ENCODE data around the gene SH3BP5L.
"Not testable (repeated sequence)": the region's sequence is repeated elsewhere in the genome, so short reads cannot be mapped to it uniquely, and the experiment has no call there.

Gene SH3BP5L

GRCh38 chr1:248810000-248810726 is 15.6 kb downstream of the SH3BP5L start:
- FAIRE-seq (no peak), DNase-seq (ENCODE audit: insufficient read length, low spot score) (no peak)
- TF ChIP-seq CTCF (IDR thresholded peaks at IDR 0.05; ENCODE audit: insufficient read depth, missing control alignments), result no peak

GRCh38 chr1:248808876-248809275 is 16.8 kb downstream of the SH3BP5L start:
- no peak for DNase-seq (ENCODE audit: insufficient read length, low spot score)
- TF ChIP-seq CTCF (IDR thresholded peaks at IDR 0.05; ENCODE audit: insufficient read depth, missing control alignments), result no peak
- no peak for FAIRE-seq

GRCh38 chr1:248807067-248807737 is 18.5 kb downstream of the SH3BP5L start:
- no peak for FAIRE-seq
- TF ChIP-seq CTCF (IDR thresholded peaks at IDR 0.05; ENCODE audit: insufficient read depth, missing control alignments), result peak; percentile 96
- no peak for DNase-seq (ENCODE audit: insufficient read length, low spot score)

GRCh38 chr1:248805876-248806275 is 19.8 kb downstream of the SH3BP5L start:
- FAIRE-seq (no peak), DNase-seq (ENCODE audit: insufficient read length, low spot score) (no peak)
- TF ChIP-seq CTCF (IDR thresholded peaks at IDR 0.05; ENCODE audit: insufficient read depth, missing control alignments), result no peak

GRCh38 chr1:248804771-248805681 is 20.7 kb downstream of the SH3BP5L start:
- FAIRE-seq (no peak), DNase-seq (ENCODE audit: insufficient read length, low spot score) (no peak)
- no peak for TF ChIP-seq CTCF (IDR thresholded peaks at IDR 0.05; ENCODE audit: insufficient read depth, missing control alignments)

GRCh38 chr1:248803501-248803900 is 22.2 kb downstream of the SH3BP5L start:
- DNase-seq (ENCODE audit: insufficient read length, low spot score); FAIRE-seq: not testable (repeated sequence)

- no peak for TF ChIP-seq CTCF (IDR thresholded peaks at IDR 0.05; ENCODE audit: insufficient read depth, missing control alignments)
- no peak for DNase-seq (ENCODE audit: insufficient read length, low spot score)
- FAIRE-seq, result no peak
Observed at GRCh38 chr1:248802454-248802853, 23.3 kb downstream of the SH3BP5L start.
